GM12878 (cell line): ENCODE measurements around the gene ZNF467. TPM values are rescaled to one million over a fixed set of nuclear protein-coding genes. Genes with fewer than 3 reads are reported as not detected.
A peak's percentile ranks its signal among the peaks of the same experiment; 100 is the strongest.

Source experiments
- ASH2L ChIP-seq: fragments of 300-600, 200-600 bp; sonication (generic); IDR thresholded peaks from 2 replicates; pipeline ENCODE4 v1.6.1; 2017; ENCODE audit warnings: low read depth, mild to moderate bottlenecking, borderline replicate concordance
- ATF7 ChIP-seq: fragments of 450-650 bp; IDR thresholded peaks from 2 replicates; pipeline ENCODE4 v1.6.1; 2016; ENCODE audit warnings: low read depth, mild to moderate bottlenecking
- BACH1 ChIP-seq: fragments of 450-650 bp; IDR thresholded peaks from 2 replicates; pipeline ENCODE4 v1.6.1; 2017; ENCODE audit warnings: mild to moderate bottlenecking, borderline replicate concordance
- CBX3 ChIP-seq: fragments of 200-600 bp; sonication (generic); IDR thresholded peaks from 2 replicates; pipeline ENCODE4 v1.6.1; 2016; ENCODE audit warnings: low read depth, borderline replicate concordance
- CBX5 ChIP-seq: sonication (generic); IDR thresholded peaks from 2 replicates; pipeline ENCODE4 v1.6.1; 2016; ENCODE audit warnings: low read depth, moderate library complexity, mild to moderate bottlenecking, inconsistent platforms
- DPF2 ChIP-seq: fragments of 450-650 bp; IDR thresholded peaks from 2 replicates; pipeline ENCODE4 v1.6.1; 2017; ENCODE audit warnings: mild to moderate bottlenecking
- ESRRA ChIP-seq: IDR thresholded peaks from 2 replicates; pipeline ENCODE4 v1.6.1; 2012; ENCODE audit warnings: mild to moderate bottlenecking, low read length, improper control_type of control experiment
- FOS ChIP-seq: IDR thresholded peaks from 3 replicates; pipeline ENCODE4 v1.6.1; 2011; ENCODE audit warnings: borderline replicate concordance; ENCODE audit not compliant: insufficient read length; ENCODE audit errors: extremely low read depth
- IRF3 ChIP-seq: fragments of 450-650 bp; IDR thresholded peaks from 2 replicates; pipeline ENCODE4 v1.6.1; 2014; ENCODE audit warnings: mild to moderate bottlenecking
- PML ChIP-seq: IDR thresholded peaks from 2 replicates; pipeline ENCODE4 v1.6.1; 2012; ENCODE audit warnings: low read length, inconsistent platforms
- POU2F2 ChIP-seq: IDR thresholded peaks from 3 replicates; pipeline ENCODE4 v1.6.1; 2011; ENCODE audit warnings: low read depth, mild to moderate bottlenecking, low read length, borderline replicate concordance
- RAD21 ChIP-seq: IDR thresholded peaks from 2 replicates; pipeline ENCODE4 v1.6.1; 2011; ENCODE audit warnings: mild to moderate bottlenecking, low read depth, low read length, moderate library complexity; ENCODE audit not compliant: insufficient read depth
- RAD51 ChIP-seq: fragments of 450-650 bp; IDR thresholded peaks from 2 replicates; pipeline ENCODE4 v1.6.1; 2016; ENCODE audit warnings: moderate library complexity, mild to moderate bottlenecking, inconsistent platforms
- RCOR1 ChIP-seq: conservative IDR thresholded peaks from 2 replicates; pipeline ENCODE4 v1.6.1; 2012; ENCODE audit warnings: low read depth, low read length, improper control_type of control experiment
- SMC3 ChIP-seq: IDR thresholded peaks from 2 replicates; pipeline ENCODE4 v1.6.1; 2011; ENCODE audit warnings: low read length, improper control_type of control experiment, borderline replicate concordance
- SUZ12 ChIP-seq: fragments of 200-600 bp; sonication (generic); IDR thresholded peaks from one replicate; pipeline ENCODE4 v1.6.1; 2018; ENCODE audit warnings: antibody characterized with exemption, mild to moderate bottlenecking; ENCODE audit not compliant: unreplicated experiment
- TARDBP ChIP-seq: IDR thresholded peaks from 2 replicates; pipeline ENCODE4 v1.6.1; 2016; ENCODE audit warnings: borderline replicate concordance
- TBL1XR1 ChIP-seq: IDR thresholded peaks from 2 replicates; pipeline ENCODE4 v1.6.1; 2012; ENCODE audit warnings: low read depth, low read length, improper control_type of control experiment
- TCF12 ChIP-seq: IDR thresholded peaks from 2 replicates; pipeline ENCODE4 v1.6.1; 2011; ENCODE audit warnings: low read depth, mild to moderate bottlenecking, low read length
- YY1 ChIP-seq: IDR thresholded peaks from 2 replicates; pipeline ENCODE4 v1.6.1; 2011; ENCODE audit warnings: low read depth, mild to moderate bottlenecking, low read length
- ZNF24 ChIP-seq: fragments of 450-650 bp; IDR thresholded peaks from 2 replicates; pipeline ENCODE4 v1.6.1; 2017; ENCODE audit warnings: antibody characterized with exemption, mild to moderate bottlenecking
- polyA plus RNA-seq, 11 experiments: library from polyadenylated mRNA; depleted of rRNA in 4 of 11; unstranded in 6 of 11; stranded (reverse) in 5 of 11; fragments of >200 nt; fragmentation: Nextera tagmentation in 4 of 11; fragmentation: Illumina TruSeq in 1 of 11; extraction: Ambion mirVana in 4 of 11; extraction: Trizol in 1 of 11; gene quantifications; 1 replicate in 1 of 11; 2 replicates in 10 of 11; pipeline versions ENCODE4 v1.2.1 to v1.2.3, GENCODE V29; 2011 to 2016; ENCODE audit warnings: inconsistent platforms in 2 of 11, missing spikeins in 2 of 11, low read depth in 1 of 11
- total RNA-seq, 4 experiments: library from RNA; depleted of rRNA in 3 of 4; stranded (reverse); fragments of >200 nt in 3 of 4; fragmentation: Illumina TruSeq in 1 of 4; extraction: Trizol in 1 of 4; gene quantifications; 2 replicates each; pipeline versions ENCODE4 v1.2.1 to v1.2.3, GENCODE V29; 2013 to 2021
- TF ChIP-seq, protein P1 (sequence below): IDR thresholded peaks from 2 replicates; pipeline ENCODE4 v1.6.1; 2012; ENCODE audit warnings: mild to moderate bottlenecking, low read depth, low read length

ZNF467 gene
- total and polyA plus RNA-seq, 10 of the 15 experiments (the other 5 are each of a cell fraction or from before 2014, with no cell fraction given): not detected

DNA sequence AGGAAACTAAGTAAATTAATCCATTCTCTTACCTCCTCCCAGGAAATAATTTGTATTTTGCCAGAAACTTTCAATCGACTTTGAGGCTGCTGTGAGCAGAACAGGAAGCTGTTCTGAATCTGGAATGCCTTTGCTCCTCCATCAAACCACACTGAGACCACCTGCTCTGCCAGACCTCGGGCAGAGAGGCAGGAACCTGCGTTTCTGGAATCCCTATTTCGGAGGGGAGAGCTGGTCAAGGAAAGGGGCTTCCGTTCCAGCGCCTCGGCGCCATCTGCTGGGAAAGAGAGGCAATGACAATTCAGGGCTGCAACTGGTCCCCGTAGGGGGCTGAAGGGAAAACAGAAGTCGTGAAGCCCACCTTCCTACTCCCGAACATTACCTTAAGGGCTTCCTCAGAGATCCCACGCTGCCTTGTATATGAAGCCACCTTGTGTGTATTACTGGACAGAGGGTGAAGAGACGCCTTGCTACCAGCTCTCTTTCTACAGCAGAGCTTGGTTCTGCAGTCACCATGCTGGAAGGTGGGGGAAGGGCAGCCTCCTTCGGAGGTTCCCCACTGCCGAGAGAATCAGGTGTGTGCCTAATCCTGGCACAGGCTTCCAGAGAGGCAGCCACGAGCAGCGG lies 31.2 kb downstream of the ZNF467 start (continued):
- TF ChIP-seq, protein P1, sequence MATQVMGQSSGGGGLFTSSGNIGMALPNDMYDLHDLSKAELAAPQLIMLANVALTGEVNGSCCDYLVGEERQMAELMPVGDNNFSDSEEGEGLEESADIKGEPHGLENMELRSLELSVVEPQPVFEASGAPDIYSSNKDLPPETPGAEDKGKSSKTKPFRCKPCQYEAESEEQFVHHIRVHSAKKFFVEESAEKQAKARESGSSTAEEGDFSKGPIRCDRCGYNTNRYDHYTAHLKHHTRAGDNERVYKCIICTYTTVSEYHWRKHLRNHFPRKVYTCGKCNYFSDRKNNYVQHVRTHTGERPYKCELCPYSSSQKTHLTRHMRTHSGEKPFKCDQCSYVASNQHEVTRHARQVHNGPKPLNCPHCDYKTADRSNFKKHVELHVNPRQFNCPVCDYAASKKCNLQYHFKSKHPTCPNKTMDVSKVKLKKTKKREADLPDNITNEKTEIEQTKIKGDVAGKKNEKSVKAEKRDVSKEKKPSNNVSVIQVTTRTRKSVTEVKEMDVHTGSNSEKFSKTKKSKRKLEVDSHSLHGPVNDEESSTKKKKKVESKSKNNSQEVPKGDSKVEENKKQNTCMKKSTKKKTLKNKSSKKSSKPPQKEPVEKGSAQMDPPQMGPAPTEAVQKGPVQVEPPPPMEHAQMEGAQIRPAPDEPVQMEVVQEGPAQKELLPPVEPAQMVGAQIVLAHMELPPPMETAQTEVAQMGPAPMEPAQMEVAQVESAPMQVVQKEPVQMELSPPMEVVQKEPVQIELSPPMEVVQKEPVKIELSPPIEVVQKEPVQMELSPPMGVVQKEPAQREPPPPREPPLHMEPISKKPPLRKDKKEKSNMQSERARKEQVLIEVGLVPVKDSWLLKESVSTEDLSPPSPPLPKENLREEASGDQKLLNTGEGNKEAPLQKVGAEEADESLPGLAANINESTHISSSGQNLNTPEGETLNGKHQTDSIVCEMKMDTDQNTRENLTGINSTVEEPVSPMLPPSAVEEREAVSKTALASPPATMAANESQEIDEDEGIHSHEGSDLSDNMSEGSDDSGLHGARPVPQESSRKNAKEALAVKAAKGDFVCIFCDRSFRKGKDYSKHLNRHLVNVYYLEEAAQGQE: no peak
- TF ChIP-seq RCOR1 (no peak), SUZ12 (no peak), ZNF24 (no peak), YY1 (peak; percentile 73), ESRRA (no peak), PML (no peak), DPF2 (no peak), POU2F2 (no peak), TCF12 (no peak), IRF3 (no peak), CBX5 (no peak), RAD21 (peak; percentile 84), ATF7 (no peak), FOS (no peak), ASH2L (no peak), SMC3 (peak; percentile 93), CBX3 (no peak), RAD51 (no peak), TBL1XR1 (no peak), TARDBP (no peak), BACH1 (no peak)
